ENCODE measurements around the gene SLC25A15. TPM values are rescaled to one million over a fixed set of nuclear protein-coding genes. Genes with fewer than 3 reads are reported as not detected.
"Not testable (repeated sequence)": the region's sequence is repeated elsewhere in the genome, so short reads cannot be mapped to it uniquely, and the experiment has no call there.

The SLC25A15 gene
- total RNA-seq, 3 donors from 2014 or later = 4.9 to 8.8 (median 8.8) TPM

DNA sequence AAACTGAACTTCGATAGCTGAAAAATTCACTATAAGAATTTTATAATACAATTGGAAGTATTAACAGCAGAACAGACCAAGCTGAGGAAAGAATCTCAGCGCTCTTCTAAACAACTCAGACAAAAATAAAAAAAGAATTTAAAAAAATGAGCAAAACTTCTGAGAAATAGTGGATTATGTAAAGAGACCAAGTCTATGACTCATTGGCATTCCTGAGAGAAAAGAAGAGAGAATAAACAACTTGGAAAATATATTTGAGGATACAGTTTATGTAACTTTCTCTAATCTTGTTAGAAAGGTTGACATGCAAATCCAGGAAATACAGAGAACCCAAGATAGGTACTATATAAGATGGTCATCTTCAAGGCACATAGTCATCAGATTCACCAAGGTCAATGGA, 25.4 kb downstream of the SLC25A15 start:
- no peaks in the 10 kb centered on the region for H3K9me3 ChIP-seq
- H3K36me3 ChIP-seq (ENCODE audit: low read depth) = no peaks in the 10 kb centered on the region
- intact Hi-C loops (cut with DNase I, micrococcal nuclease) = no loop called here
- ATAC-seq (no peak), DNase-seq (no peak)
- H3K4me3 ChIP-seq = no peak overlapping the region
- H3K4me1 ChIP-seq (ENCODE audit: low read depth) = no peaks in the 10 kb centered on the region
- no peak for TF ChIP-seq CTCF (IDR thresholded peaks at IDR 0.05)

GRCh38 chr13:40818926-40819325, 29.5 kb downstream of the SLC25A15 start:
- Histone ChIP-seq H3K36me3 (ENCODE audit: low read depth) (no peaks in the 10 kb centered on the region), H3K4me3 (no peak overlapping the region), H3K9me3 (no peaks in the 10 kb centered on the region), H3K4me1 (ENCODE audit: low read depth) (no peaks in the 10 kb centered on the region)
- no peak for TF ChIP-seq CTCF (IDR thresholded peaks at IDR 0.05)
- no peak for DNase-seq
- intact Hi-C loops (cut with DNase I, micrococcal nuclease) = no loop called here
- no peak for ATAC-seq

DNA sequence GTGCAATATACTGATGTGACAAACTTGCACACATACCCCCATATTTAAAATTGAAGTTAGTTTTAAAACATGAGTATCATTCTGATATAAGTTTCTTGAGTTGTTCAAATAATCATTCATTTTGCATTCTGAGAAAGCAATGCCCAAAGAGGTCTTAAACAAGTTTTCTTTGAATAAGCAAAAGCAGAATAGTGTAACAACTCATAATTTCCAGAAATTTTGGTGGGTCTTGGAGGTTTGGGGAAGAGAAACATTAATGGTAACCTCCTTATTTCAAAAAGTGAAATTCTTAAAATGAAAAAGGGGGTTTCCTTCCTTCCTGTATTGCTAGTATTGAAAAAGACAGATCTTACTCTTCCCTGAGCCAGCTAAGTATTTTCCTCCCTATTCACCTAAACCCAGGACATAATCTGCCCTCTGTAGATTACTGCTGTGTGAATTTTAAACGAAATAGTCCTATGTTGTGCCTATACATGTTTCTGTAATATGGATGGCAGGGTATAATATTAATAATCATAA, 30.4 kb downstream of the SLC25A15 start:
- Histone ChIP-seq H3K4me3 (no peak overlapping the region), H3K4me1 (ENCODE audit: low read depth) (no peaks in the 10 kb centered on the region), H3K9me3 (no peaks in the 10 kb centered on the region), H3K36me3 (ENCODE audit: low read depth) (no peaks in the 10 kb centered on the region)
- no peak for ATAC-seq
- intact Hi-C loops (cut with DNase I, micrococcal nuclease) = no loop called here
- DNase-seq = no peak
- no peak for TF ChIP-seq CTCF (IDR thresholded peaks at IDR 0.05)

DNA sequence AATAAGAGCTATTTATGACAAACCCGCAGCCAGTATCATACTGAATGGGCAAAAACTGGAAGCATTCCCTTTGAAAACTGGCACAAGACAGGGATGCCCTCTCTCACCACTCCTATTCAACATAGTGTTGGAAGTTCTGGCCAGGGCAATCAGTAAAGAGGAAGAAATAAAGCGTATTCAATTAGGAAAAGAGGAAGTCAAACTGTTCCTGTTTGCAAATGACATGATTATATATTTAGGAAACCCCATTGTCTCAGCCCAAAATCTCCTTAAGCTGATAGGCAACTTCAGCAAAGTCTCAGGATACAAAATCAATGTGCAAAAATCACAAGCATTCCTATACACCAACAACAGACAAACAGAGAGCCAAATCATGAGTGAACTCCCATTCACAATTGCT, 50.3 kb downstream of the SLC25A15 start:
- H3K4me3 ChIP-seq; H3K9me3 ChIP-seq; H3K36me3 ChIP-seq (ENCODE audit: low read depth); DNase-seq; ATAC-seq; H3K4me1 ChIP-seq (ENCODE audit: low read depth); intact Hi-C loops (cut with DNase I, micrococcal nuclease): not testable (repeated sequence)

- H3K9me3 ChIP-seq; intact Hi-C loops (cut with DNase I, micrococcal nuclease); ATAC-seq; H3K4me3 ChIP-seq; DNase-seq; H3K4me1 ChIP-seq (ENCODE audit: low read depth); H3K36me3 ChIP-seq (ENCODE audit: low read depth): not testable (repeated sequence)
Measured at GRCh38 chr13:40840955-40841354, 51.5 kb downstream of the SLC25A15 start.

Small RNAs within 50 kb of the gene (microRNA-seq; reads per million reads assigned to microRNA genes)
- gene MIR621 = not detected

Other genes with a start within 250 kb of the SLC25A15 start
- 10 to 100 TPM; 28.7 to 34.1 (median 30.5) TPM for gene FOXO1, start 123.0 kb upstream of the SLC25A15 start, total RNA-seq
- gene MRPS31, start 18.4 kb upstream of the SLC25A15 start, total RNA-seq = 10 to 100 TPM; 20.3 to 21.2 (median 20.9) TPM
- 100 to 1,000 TPM in 1 of 3 donors, 10 to 100 TPM in 2; 80.2 to 111 (median 96.8) TPM for gene ELF1, start 229.7 kb downstream of the SLC25A15 start, total RNA-seq

Measured in mucosa of descending colon (tissue), 3 donors.